ENCODE results near the gene MSI2. TPM values are rescaled to one million over a fixed set of nuclear protein-coding genes. Genes with fewer than 3 reads are reported as not detected.

The MSI2 gene
- total and polyA plus RNA-seq, 5 donors = 43.9 to 113 (median 107) TPM

- peak in 1 of 2 donors; percentile 46 for ATAC-seq
- 67% methylated on average over 5 of the region's 5 CpGs for WGBS
- no peaks in the 10 kb centered on the region for H3K27me3 ChIP-seq (ENCODE audit: control insufficient read depth, insufficient read depth)
- no peak overlapping the region for H3K27ac ChIP-seq (ENCODE audit: low read length)
- H3K4me3 ChIP-seq (ENCODE audit: low read length) = no peak overlapping the region
- no peaks in the 10 kb centered on the region for H3K9me3 ChIP-seq (ENCODE audit: control insufficient read depth, low read length)
- intact Hi-C loops (cut with DNase I) = no loop called here
- DNase-seq = no peak
- peaks cover 16% of the 10 kb centered on the region for H3K4me1 ChIP-seq (ENCODE audit: control insufficient read depth, insufficient read depth, low read length)
Measured at GRCh38 chr17:57580055-57580739, 323.9 kb downstream of the MSI2 start.

- no peak overlapping the region for H3K27ac ChIP-seq (ENCODE audit: low read length)
- ATAC-seq (no peak), DNase-seq (no peak)
- 90% methylated on average over 6 of the region's 6 CpGs for WGBS
- H3K4me1 ChIP-seq (ENCODE audit: control insufficient read depth, insufficient read depth, low read length) = peaks cover 13% of the 10 kb centered on the region
- H3K27me3 ChIP-seq (ENCODE audit: control insufficient read depth, insufficient read depth) = no peaks in the 10 kb centered on the region
- no peak overlapping the region for H3K4me3 ChIP-seq (ENCODE audit: low read length)
- no peaks in the 10 kb centered on the region for H3K9me3 ChIP-seq (ENCODE audit: control insufficient read depth, low read length)
- intact Hi-C loops (cut with DNase I) = no loop called here
Measured at GRCh38 chr17:57582881-57583756, 326.8 kb downstream of the MSI2 start.

- ATAC-seq (no peak), DNase-seq (peak in 1 of 3 donors; percentile 63)
- Histone ChIP-seq H3K4me3 (ENCODE audit: low read length) (no peak overlapping the region), H3K27me3 (ENCODE audit: control insufficient read depth, insufficient read depth) (no peaks in the 10 kb centered on the region), H3K9me3 (ENCODE audit: control insufficient read depth, low read length) (no peaks in the 10 kb centered on the region), H3K4me1 (ENCODE audit: control insufficient read depth, insufficient read depth, low read length) (peaks cover 6% of the 10 kb centered on the region), H3K27ac (ENCODE audit: low read length) (no peak overlapping the region)
- intact Hi-C loops (cut with DNase I) = no loop called here
- 73% methylated on average over 9 of the region's 9 CpGs for WGBS
Measured at GRCh38 chr17:57584050-57584551, 327.8 kb downstream of the MSI2 start.

- H3K27ac ChIP-seq (ENCODE audit: low read length) = no peak overlapping the region
- peak in 1 of 2 donors; percentile 53 for ATAC-seq
Measured at GRCh38 chr17:57585341-57586195, 329.2 kb downstream of the MSI2 start.

GRCh38 chr17:57586196-57586740 is 329.9 kb downstream of the MSI2 start:
- Histone ChIP-seq H3K4me1 (ENCODE audit: control insufficient read depth, insufficient read depth, low read length) (peaks cover 2% of the 10 kb centered on the region), H3K4me3 (ENCODE audit: low read length) (no peak overlapping the region), H3K27me3 (ENCODE audit: control insufficient read depth, insufficient read depth) (no peaks in the 10 kb centered on the region), H3K9me3 (ENCODE audit: control insufficient read depth, low read length) (no peaks in the 10 kb centered on the region), H3K27ac (ENCODE audit: low read length) (no peak overlapping the region)
- DNase-seq (no peak), ATAC-seq (no peak)
- intact Hi-C loops (cut with DNase I) = no loop called here
- 75% methylated on average over 5 of the region's 5 CpGs for WGBS

More at GRCh38 chr17:57585341-57586195, 329.2 kb downstream of the MSI2 start:
- Histone ChIP-seq H3K27me3 (ENCODE audit: control insufficient read depth, insufficient read depth) (no peaks in the 10 kb centered on the region), H3K4me1 (ENCODE audit: control insufficient read depth, insufficient read depth, low read length) (peaks cover 1% of the 10 kb centered on the region), H3K4me3 (ENCODE audit: low read length) (no peak overlapping the region), H3K9me3 (ENCODE audit: control insufficient read depth, low read length) (no peaks in the 10 kb centered on the region)
- WGBS = 81% methylated on average over 22 of the region's 22 CpGs
- intact Hi-C loops (cut with DNase I) = no loop called here
- peak in 2 of 3 donors; percentile 68 to 73 for DNase-seq

GRCh38 chr17:57586742-57587141 is 330.4 kb downstream of the MSI2 start:
- H3K27ac ChIP-seq (ENCODE audit: low read length) = no peak overlapping the region
- H3K9me3 ChIP-seq (ENCODE audit: control insufficient read depth, low read length) = no peaks in the 10 kb centered on the region
- H3K27me3 ChIP-seq (ENCODE audit: control insufficient read depth, insufficient read depth) = no peaks in the 10 kb centered on the region
- DNase-seq (no peak), ATAC-seq (no peak)
- WGBS = 92% methylated on average over 4 of the region's 4 CpGs
- peaks cover 2% of the 10 kb centered on the region for H3K4me1 ChIP-seq (ENCODE audit: control insufficient read depth, insufficient read depth, low read length)
- H3K4me3 ChIP-seq (ENCODE audit: low read length) = no peak overlapping the region
- intact Hi-C loops (cut with DNase I) = no loop called here

- ATAC-seq (no peak), DNase-seq (no peak)
- no peak overlapping the region for H3K4me3 ChIP-seq (ENCODE audit: low read length)
- H3K27ac ChIP-seq (ENCODE audit: low read length) = no peak overlapping the region
- H3K9me3 ChIP-seq (ENCODE audit: control insufficient read depth, low read length) = no peaks in the 10 kb centered on the region
- no peaks in the 10 kb centered on the region for H3K27me3 ChIP-seq (ENCODE audit: control insufficient read depth, insufficient read depth)
- H3K4me1 ChIP-seq (ENCODE audit: control insufficient read depth, insufficient read depth, low read length) = peaks cover 2% of the 10 kb centered on the region
- intact Hi-C loops (cut with DNase I) = no loop called here
- WGBS = 97% methylated on average over 16 of the region's 16 CpGs
Measured at GRCh38 chr17:57587193-57587969, 331.1 kb downstream of the MSI2 start.

GRCh38 chr17:57588086-57588485 is 331.8 kb downstream of the MSI2 start:
- intact Hi-C loops (cut with DNase I) = no loop called here
- Histone ChIP-seq H3K4me1 (ENCODE audit: control insufficient read depth, insufficient read depth, low read length) (peaks cover 2% of the 10 kb centered on the region), H3K4me3 (ENCODE audit: low read length) (no peak overlapping the region), H3K27me3 (ENCODE audit: control insufficient read depth, insufficient read depth) (no peaks in the 10 kb centered on the region), H3K27ac (ENCODE audit: low read length) (no peak overlapping the region), H3K9me3 (ENCODE audit: control insufficient read depth, low read length) (no peaks in the 10 kb centered on the region)
- ATAC-seq = no peak
- 86% methylated on average over 5 of the region's 5 CpGs for WGBS
- DNase-seq = no peak

- Histone ChIP-seq H3K27me3 (ENCODE audit: control insufficient read depth, insufficient read depth) (no peaks in the 10 kb centered on the region), H3K4me1 (ENCODE audit: control insufficient read depth, insufficient read depth, low read length) (peaks cover 2% of the 10 kb centered on the region), H3K9me3 (ENCODE audit: control insufficient read depth, low read length) (no peaks in the 10 kb centered on the region), H3K4me3 (ENCODE audit: low read length) (no peak overlapping the region), H3K27ac (ENCODE audit: low read length) (no peak overlapping the region)
- intact Hi-C loops (cut with DNase I) = loop anchor here in 2 of 4 donors (10.0 kb wide), 2 partner anchors 165 to 245 kb away; no protein-coding TSS in a partner anchor
- ATAC-seq (no peak), DNase-seq (no peak)
- 96% methylated on average over 15 of the region's 15 CpGs for WGBS
Measured at GRCh38 chr17:57589151-57590034, 333.1 kb downstream of the MSI2 start.
